HG02759 (cell line): ENCODE results near the gene RABGAP1L.
"Not testable (repeated sequence)": the region's sequence is repeated elsewhere in the genome, so short reads cannot be mapped to it uniquely, and the experiment has no call there.

ENCODE experiments used
- ATAC-seq: cut with Tn5 transposase; IDR thresholded peaks from one replicate; pipeline ENCODE4 v1.9.1; 2021; ENCODE audit warnings: mild to moderate bottlenecking, moderate library complexity; ENCODE audit not compliant: unreplicated experiment

Gene RABGAP1L

DNA sequence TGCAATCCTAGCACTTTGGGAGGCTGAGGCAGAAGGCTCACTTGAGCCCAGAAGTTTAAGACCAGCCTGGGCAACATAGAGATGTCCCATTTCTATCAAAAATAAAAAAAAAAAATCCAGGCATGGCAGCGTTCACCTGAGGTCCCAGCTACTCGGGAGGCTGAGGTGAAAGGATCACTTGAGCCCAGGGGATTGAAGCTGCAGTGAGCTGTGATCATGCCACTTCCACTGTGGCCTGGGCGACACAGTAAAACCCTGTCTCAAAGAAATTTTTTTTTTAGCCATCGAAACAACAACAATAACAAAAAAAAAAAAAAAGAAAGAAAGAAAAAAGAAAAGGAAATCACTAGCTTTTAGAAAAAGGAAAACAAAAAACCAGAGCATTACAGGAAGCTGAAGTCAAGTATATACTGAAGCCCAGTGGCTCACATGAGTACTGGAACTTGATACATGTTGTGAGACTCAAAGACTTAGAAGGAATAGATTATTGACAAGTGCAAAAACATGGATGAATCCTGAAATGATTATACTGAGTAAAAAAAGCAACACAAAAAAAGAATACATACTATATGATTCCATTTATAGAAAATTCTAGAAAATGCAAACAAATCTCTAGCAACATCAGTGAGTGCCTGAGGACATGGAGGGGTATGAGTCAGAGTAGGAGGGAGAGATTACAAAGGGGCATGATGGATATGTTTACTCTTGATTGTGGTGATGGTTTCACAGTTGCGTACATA, 6.1 kb upstream of the RABGAP1L start:
- no peak for ATAC-seq

GRCh38 chr1:174153825-174154107, 5.6 kb upstream of the RABGAP1L start:
- ATAC-seq: no peak

- no peak for ATAC-seq
These were observed 2.9 kb upstream of the RABGAP1L start for GRCh38 chr1:174156437-174156836.

- ATAC-seq: peak; percentile 38
These were observed 2.0 kb upstream of the RABGAP1L start for GRCh38 chr1:174157157-174157806.

GRCh38 chr1:174158767-174159251, 511 bp upstream of the RABGAP1L start:
- peak; percentile 4 for ATAC-seq

- ATAC-seq: peak; percentile 6
These were observed 771 bp downstream of the RABGAP1L start for GRCh38 chr1:174160109-174160473.

DNA sequence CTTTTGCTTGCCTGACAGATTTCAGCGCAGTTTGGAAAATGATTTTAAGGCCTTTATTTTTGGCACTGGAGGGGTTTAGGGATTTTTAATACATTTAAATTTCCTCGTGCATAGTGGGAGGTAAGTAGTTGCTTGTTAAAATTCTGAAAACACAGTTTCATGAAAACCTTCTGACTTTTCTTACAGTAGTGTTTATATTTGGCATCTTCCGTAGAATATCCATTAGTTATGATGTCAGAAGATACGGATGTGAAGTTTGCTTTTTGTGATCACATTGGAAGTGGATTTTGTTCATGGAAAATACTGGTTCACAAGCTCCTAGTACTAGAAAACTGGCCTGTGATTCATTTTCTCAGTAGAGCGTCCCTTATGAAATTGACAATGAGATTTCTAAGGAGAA, 1.3 kb downstream of the RABGAP1L start:
- no peak for ATAC-seq

DNA sequence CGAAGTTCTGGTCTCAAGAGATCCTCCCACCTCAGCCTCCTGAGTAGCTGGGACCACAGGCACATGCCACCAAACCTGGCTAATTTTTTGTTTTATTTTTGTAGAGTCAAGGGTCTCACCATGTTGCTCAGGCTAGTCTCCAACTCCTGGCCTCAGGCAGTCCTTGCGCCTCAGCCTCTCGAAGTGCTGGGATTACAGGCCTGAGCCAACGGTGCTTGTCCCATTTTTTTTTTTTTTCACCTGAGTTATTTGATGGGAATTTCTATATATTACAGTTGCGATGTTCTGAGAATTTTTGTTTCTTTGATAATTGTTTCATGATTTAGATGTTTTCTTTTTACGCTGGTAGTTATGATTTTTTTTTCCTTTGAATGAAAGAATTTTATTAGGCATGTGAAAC, 2.5 kb downstream of the RABGAP1L start:
- ATAC-seq: no peak

- ATAC-seq: no peak
These were observed 5.5 kb downstream of the RABGAP1L start for GRCh38 chr1:174164826-174165225.

GRCh38 chr1:174165471-174166137, 6.3 kb downstream of the RABGAP1L start:
- ATAC-seq: no peak

DNA sequence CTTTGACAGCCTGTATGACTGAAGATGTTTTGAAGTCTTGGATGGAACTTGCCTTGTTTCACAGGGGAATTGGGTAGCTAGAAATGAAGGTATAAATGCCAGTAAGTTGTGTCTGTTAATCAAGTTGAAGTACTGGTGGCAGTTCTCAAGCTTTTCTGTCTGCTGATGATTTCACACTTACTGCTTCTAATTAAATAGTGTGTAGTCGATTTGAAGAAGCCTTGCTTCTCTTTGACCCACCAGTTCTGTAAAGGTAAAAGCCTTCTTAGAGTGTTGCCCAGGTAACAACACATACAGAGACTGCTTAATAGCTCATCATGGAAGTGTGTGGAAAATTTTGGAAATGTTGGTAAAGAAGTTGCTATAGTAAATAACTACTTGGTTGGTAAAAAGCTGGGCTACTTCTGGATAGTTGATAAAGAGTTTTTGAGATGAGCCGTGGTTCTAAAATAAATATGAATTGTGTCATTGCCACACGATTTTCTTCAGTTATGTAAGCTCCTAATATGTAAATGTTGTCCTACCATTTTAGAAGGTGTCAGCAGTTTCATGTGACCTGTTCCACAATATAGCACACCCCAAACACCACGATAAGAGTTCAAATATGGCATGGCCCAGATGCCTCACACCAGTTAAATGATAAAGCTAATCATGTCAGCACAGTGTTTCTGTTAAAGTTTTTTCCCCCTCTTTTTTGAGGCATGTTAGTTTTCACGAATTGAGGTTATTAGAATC, 7.4 kb downstream of the RABGAP1L start:
- no peak for ATAC-seq

- ATAC-seq: peak; percentile 44
These were observed 8.0 kb downstream of the RABGAP1L start for GRCh38 chr1:174167265-174167803.

DNA sequence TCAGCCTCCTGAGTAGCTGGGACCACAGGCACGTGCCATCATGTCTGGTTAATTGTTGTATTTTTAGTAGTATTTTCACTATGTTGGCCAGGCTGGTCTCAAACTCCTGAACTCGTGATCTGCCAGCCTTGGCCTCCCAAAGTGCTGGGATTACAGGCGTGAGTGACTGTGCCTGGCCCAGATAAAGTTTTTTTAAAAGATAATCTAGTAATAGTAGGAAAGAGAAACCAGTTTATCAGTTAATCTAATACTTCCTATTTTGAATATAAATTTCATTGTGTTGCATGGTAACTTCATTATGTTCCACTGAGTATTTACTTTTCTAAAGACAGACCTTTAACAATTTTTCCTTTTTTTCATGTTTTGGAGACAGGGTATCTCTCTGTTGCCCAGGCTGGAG, 10.0 kb downstream of the RABGAP1L start:
- no peak for ATAC-seq

- ATAC-seq: no peak
These were observed 11.8 kb downstream of the RABGAP1L start for GRCh38 chr1:174171073-174171472.

GRCh38 chr1:174174461-174175329, 15.4 kb downstream of the RABGAP1L start:
- ATAC-seq: peak; percentile 59

DNA sequence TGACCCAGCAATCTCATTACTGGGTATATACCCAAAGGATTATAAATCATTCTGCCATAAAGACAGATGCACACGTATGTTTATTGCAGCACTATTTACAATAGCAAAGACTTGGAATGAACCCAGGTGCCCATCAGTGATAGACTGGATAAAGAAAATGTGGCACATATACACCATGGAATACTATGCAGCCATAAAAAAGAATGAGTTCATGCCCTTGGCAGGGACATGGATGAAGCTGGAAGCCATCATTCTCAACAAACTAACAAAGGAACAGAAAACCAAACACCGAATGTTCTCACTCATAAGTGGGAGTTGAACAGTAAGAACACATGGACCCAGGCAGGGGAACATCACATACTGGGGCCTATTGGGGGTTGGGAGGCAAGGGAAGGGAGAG, 19.1 kb downstream of the RABGAP1L start:
- not testable (repeated sequence) for ATAC-seq

DNA sequence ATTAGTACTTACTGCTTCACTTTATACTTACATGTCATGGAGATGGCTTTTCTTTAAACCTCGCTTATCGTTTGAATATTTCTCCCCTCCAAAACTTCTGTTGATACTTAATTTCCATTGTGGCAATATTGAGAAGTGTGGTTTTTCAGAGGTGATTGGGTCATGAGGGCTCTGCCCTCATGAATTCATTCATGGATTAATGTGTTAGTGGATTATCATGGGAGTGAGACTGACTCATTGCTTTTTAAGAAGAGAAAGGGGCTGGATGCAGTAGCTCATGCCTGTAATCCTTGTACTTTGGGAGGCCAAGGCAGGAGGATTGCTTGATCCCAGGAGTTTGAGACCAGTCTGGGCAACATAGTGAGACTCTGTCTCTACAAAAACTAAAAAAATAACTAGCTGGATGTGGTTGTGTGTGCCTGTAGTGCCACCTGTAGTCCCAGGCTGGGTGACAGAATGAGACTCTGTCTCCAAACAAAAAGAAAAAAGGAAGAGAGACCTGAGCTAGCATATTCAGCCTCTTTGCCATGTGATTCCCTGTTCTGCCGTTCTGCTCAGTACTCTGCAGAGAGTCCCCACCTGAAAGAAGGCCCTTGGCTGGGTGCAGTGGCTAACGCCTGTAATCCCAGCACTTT, 30.2 kb downstream of the RABGAP1L start:
- ATAC-seq: no peak

DNA sequence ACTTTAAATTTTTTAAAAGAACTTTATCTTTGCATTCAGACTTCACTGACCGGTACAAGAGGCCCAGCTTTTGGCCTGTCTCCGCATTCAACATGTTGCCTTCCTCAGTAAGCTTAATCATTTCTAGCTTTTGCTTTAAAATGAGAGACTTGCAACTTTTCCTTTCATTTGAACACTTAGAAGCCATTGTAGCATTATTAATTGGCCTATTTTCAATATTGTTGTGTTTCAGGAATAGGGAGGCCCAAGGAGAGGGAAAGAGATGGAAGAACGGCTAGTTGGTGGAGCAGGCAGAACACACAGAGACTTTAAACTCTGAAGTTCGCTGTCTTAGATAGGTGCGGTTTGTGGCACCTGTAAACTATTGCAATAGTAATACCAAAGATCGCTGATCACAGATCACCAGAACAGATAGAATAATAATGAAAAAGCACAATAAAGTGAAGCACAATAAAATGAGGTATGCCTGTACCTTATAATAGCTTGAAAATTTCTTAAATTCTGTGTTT, 31.4 kb downstream of the RABGAP1L start:
- no peak for ATAC-seq

DNA sequence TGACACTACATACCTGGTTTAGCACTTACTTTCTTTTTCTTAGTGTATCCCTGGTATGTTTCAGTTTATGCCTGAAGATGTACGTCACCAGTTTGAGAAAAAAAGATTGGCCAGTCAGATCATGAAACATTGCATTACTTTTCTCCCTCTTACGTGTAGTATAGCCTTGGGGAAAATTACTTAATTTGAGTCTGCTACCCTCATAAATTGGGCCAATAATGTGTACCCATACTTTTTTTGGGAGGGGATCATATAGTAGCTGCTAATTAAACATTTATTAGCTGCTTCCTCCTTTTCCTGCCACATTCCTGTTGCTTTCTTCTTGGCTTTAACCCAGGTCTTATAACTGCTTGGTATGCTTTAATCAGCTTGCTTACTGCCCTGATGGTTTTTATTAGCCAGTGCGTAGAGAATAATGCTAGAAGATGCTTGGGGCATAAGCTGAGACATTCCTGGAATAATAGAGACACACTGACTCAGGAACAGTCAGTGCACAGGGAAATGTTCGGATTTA, 32.1 kb downstream of the RABGAP1L start:
- ATAC-seq: no peak
